Lower lobe of right lung (tissue), 2 donors: Measurements from ENCODE around the gene TSPEAR. TPM values are rescaled to one million over a fixed set of nuclear protein-coding genes. Genes with fewer than 3 reads are reported as not detected.
"Not testable (repeated sequence)": the region's sequence is repeated elsewhere in the genome, so short reads cannot be mapped to it uniquely, and the experiment has no call there.

Source experiments
- ATAC-seq, 2 donors: fragments of 200-7000 bp; cut with Tn5 transposase; one replicate each; pipeline ENCODE4 v1.9.1; 2020 to 2022; ENCODE audit warnings: mild to moderate bottlenecking in 2 of 2, moderate library complexity in 2 of 2
- DNase-seq: peaks from one replicate; pipeline ENCODE4 v3.0.0-alpha.2; 2020
- H3K27ac ChIP-seq: fragments of 200-600 bp; one replicate; pipeline ENCODE4 v1.8.0; 2022
- H3K27me3 ChIP-seq: fragments of 200-600 bp; one replicate; pipeline ENCODE4 v1.8.0; 2022; ENCODE audit warnings: low read depth
- H3K36me3 ChIP-seq: fragments of 200-600 bp; one replicate; pipeline ENCODE4 v1.8.0; 2022; ENCODE audit warnings: mild to moderate bottlenecking
- H3K4me1 ChIP-seq: fragments of 200-600 bp; one replicate; pipeline ENCODE4 v1.8.0; 2022
- H3K4me3 ChIP-seq: fragments of 200-600 bp; one replicate; pipeline ENCODE4 v1.8.0; 2022; ENCODE audit warnings: mild to moderate bottlenecking
- H3K9me3 ChIP-seq: fragments of 200-600 bp; one replicate; pipeline ENCODE4 v1.8.0; 2022
- CTCF ChIP-seq: fragments of 200-600 bp; IDR thresholded peaks from one replicate; pipeline ENCODE4 v1.8.0; 2022; ENCODE audit warnings: antibody characterized with exemption, mild to moderate bottlenecking
- intact Hi-C: fragments of 100-400 bp; cut with DNase I; formaldehyde crosslinking; loops from one replicate; pipeline ENCODE4 v1.11.0; 2022
- total RNA-seq: library from RNA; stranded (reverse); fragmentation: NEBNext Ultra II Directional; extraction: Animal tissue kit (Norgen Biotek cat#: 25700); gene quantifications from one replicate; pipeline ENCODE4 v1.2.1, GENCODE V29; 2021
- donor health status: DM: no; HTN: yes; CAD: no; lungs with severe emphysema.

Gene TSPEAR
- total RNA-seq, 1 donor from 2014 or later: 0.27 TPM

DNA sequence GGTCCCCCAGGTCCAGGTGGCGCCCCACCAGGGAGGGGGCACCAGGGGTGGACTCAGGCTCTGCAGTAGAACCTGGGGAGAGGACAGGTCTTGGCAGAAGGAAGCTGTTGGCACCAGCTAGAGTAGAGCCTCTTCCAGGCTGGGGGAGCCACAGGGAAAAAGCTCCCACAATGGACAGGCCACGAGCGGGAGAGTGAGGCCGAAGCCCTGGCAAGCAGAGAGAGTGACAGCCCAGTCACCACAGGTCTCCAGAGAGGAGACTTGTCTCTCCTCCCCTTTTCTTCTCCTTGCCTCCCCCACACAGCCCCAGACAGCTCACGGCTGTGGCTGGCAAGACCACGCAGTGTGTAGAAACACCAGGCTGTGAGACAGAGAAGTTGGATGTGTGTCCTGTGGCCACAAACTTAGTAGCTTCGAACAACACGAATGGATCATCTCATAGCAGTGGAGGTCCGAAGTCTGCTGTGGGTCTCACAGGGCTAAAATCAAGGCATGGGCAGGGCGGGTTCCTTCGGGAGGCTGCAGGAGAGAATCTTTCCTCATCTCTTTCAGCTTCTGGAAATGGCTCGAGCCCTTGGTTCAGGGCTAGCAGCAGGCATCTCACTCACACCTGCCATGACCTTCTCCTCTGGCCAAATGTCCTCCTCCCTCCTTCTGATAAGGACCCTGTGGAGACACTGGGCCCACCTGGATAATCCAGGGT, 60.2 kb downstream of the TSPEAR start:
- no peak for DNase-seq
- Histone ChIP-seq H3K36me3 (no peaks in the 10 kb centered on the region), H3K27ac (no peak overlapping the region), H3K27me3 (peaks cover 3% of the 10 kb centered on the region), H3K4me1 (no peaks in the 10 kb centered on the region), H3K9me3 (no peaks in the 10 kb centered on the region), H3K4me3 (no peak overlapping the region)
- no peak for ATAC-seq
- intact Hi-C loops: no loop called here
- no peak for TF ChIP-seq CTCF

- intact Hi-C loops: no loop called here
- no peaks in the 10 kb centered on the region for H3K36me3 ChIP-seq
- H3K27me3 ChIP-seq: peaks cover 3% of the 10 kb centered on the region
- no peak overlapping the region for H3K4me3 ChIP-seq
- no peak for TF ChIP-seq CTCF
- no peaks in the 10 kb centered on the region for H3K9me3 ChIP-seq
- ATAC-seq (no peak), DNase-seq (no peak)
- no peak overlapping the region for H3K27ac ChIP-seq
- H3K4me1 ChIP-seq: no peaks in the 10 kb centered on the region
Observed at GRCh38 chr21:44650265-44650972, 61.0 kb downstream of the TSPEAR start.

DNA sequence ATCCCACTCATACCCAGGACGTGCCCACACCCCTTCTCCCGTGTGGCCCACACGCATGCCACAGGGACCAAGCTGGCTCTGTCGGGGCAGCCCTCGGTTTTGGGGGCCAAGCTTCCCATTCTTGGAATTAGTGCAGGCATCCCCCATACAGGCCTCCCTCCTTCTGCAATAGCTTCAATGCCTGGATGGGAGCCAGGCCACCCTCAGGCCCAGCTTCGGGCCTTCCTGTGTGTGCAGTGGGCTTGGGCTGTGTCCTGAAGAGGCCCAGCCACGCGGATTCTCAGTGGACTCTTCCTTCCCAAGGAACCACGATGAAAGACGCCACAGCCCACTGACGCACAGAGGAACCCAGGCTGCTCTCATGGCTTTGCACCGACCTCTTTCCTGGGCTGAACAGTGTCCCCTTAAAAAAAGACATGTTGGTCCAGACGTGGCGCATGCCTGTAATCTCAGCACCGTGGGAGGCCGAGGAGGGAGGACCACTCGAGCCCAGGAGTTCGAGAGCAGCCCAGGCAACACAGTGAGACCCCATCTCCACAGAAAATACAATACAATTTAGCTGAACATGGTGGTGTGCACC, 61.8 kb downstream of the TSPEAR start:
- DNase-seq (no peak), ATAC-seq (no peak)
- no peak for TF ChIP-seq CTCF
- no peaks in the 10 kb centered on the region for H3K9me3 ChIP-seq
- H3K27me3 ChIP-seq: peaks cover 3% of the 10 kb centered on the region
- H3K4me3 ChIP-seq: no peak overlapping the region
- no peaks in the 10 kb centered on the region for H3K4me1 ChIP-seq
- H3K27ac ChIP-seq: no peak overlapping the region
- H3K36me3 ChIP-seq: no peaks in the 10 kb centered on the region
- intact Hi-C loops: no loop called here

GRCh38 chr21:44648557-44649311, 62.6 kb downstream of the TSPEAR start:
- DNase-seq (no peak), ATAC-seq (no peak)
- Histone ChIP-seq H3K9me3 (no peaks in the 10 kb centered on the region), H3K36me3 (no peaks in the 10 kb centered on the region), H3K4me1 (no peaks in the 10 kb centered on the region), H3K27ac (no peak overlapping the region), H3K27me3 (no peaks in the 10 kb centered on the region), H3K4me3 (no peak overlapping the region)
- intact Hi-C loops: no loop called here
- TF ChIP-seq CTCF: no peak

DNA sequence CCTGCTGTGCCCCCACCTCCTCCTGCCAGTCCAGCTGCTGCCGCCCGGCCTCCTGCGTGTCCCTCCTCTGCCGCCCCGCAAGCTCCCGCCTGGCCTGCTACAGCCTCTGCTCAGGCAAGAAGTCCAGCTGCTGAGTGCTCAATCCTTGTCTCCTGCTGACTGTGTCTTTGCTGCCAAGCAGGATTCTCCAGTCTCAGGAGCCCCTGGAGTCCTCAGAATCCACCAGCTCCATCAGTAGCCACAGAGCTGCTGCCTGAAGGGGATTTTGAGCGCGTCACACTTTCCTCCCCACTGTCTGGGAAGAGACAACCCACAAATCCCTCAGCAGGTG, 64.2 kb downstream of the TSPEAR start:
- H3K9me3 ChIP-seq: no peaks in the 10 kb centered on the region
- no peaks in the 10 kb centered on the region for H3K27me3 ChIP-seq
- intact Hi-C loops: no loop called here
- ATAC-seq (no peak), DNase-seq (no peak)
- H3K4me1 ChIP-seq: no peaks in the 10 kb centered on the region
- no peak overlapping the region for H3K4me3 ChIP-seq
- H3K36me3 ChIP-seq: no peaks in the 10 kb centered on the region
- no peak for TF ChIP-seq CTCF
- no peak overlapping the region for H3K27ac ChIP-seq

- ATAC-seq, intact Hi-C loops, H3K27me3 ChIP-seq, H3K4me3 ChIP-seq, DNase-seq, H3K36me3 ChIP-seq, H3K4me1 ChIP-seq, H3K27ac ChIP-seq, H3K9me3 ChIP-seq: not testable (repeated sequence)
Observed at GRCh38 chr21:44646366-44647221, 64.8 kb downstream of the TSPEAR start, which contains the start of gene KRTAP10-11. KRTAP10-11 (plus strand) TSS chr21:44646414; CDS start chr21:44646459, 45 bp downstream.
